ENCODE results near the gene DUSP22.

- TF ChIP-seq POLR2A (IDR thresholded peaks at IDR 0.05) (no peak), CTCF (IDR thresholded peaks at IDR 0.05) (no peak), EP300 (IDR thresholded peaks at IDR 0.05) (no peak)
Observed at GRCh38 chr6:361411-362132, 69.3 kb downstream of the DUSP22 start.

Measured in tibial nerve (tissue), 4 donors.